ENCODE measurements around the gene GRIK2.

- no peak for TF ChIP-seq CTCF (IDR thresholded peaks at IDR 0.05)
- TF ChIP-seq POLR2A (IDR thresholded peaks at IDR 0.05) = no peak
- TF ChIP-seq POLR2AphosphoS5 (IDR thresholded peaks at IDR 0.05) = no peak
These were observed 454.2 kb downstream of the GRIK2 start for GRCh38 chr6:101847690-101848089.

All from suprapubic skin (tissue), 4 donors.